GM18502 (cell line): Measurements from ENCODE around the gene ASCL4.

Experiments
- ATAC-seq: cut with Tn5 transposase; IDR thresholded peaks from one replicate; pipeline ENCODE4 v1.9.1; 2021; ENCODE audit warnings: mild to moderate bottlenecking; ENCODE audit not compliant: unreplicated experiment, poor library complexity

Gene ASCL4

GRCh38 chr12:107776171-107776570, 1.7 kb downstream of the ASCL4 start:
- no peak for ATAC-seq

GRCh38 chr12:107778383-107779025, 4.0 kb downstream of the ASCL4 start:
- ATAC-seq, result no peak

GRCh38 chr12:107779077-107779831, 4.8 kb downstream of the ASCL4 start:
- ATAC-seq, result peak; percentile 71

- ATAC-seq, result no peak
These were observed 5.8 kb downstream of the ASCL4 start for GRCh38 chr12:107780298-107780697.

- no peak for ATAC-seq
These were observed 7.6 kb downstream of the ASCL4 start for GRCh38 chr12:107782067-107782466.

GRCh38 chr12:107783406-107784376, 9.2 kb downstream of the ASCL4 start:
- peak; percentile 57 for ATAC-seq

GRCh38 chr12:107788281-107788680, 13.8 kb downstream of the ASCL4 start:
- ATAC-seq, result no peak

- no peak for ATAC-seq
These were observed 14.4 kb downstream of the ASCL4 start for GRCh38 chr12:107788690-107789458.

- ATAC-seq, result no peak
These were observed 17.1 kb downstream of the ASCL4 start for GRCh38 chr12:107791465-107792089.

GRCh38 chr12:107794451-107794850, 19.9 kb downstream of the ASCL4 start:
- ATAC-seq, result no peak

- no peak for ATAC-seq
These were observed 24.1 kb downstream of the ASCL4 start for GRCh38 chr12:107798580-107798979.

- no peak for ATAC-seq
These were observed 26.6 kb downstream of the ASCL4 start for GRCh38 chr12:107801150-107801549.

- ATAC-seq, result no peak
These were observed 28.6 kb downstream of the ASCL4 start for GRCh38 chr12:107803092-107803491.

- no peak for ATAC-seq
These were observed 31.1 kb downstream of the ASCL4 start for GRCh38 chr12:107805488-107806180.

- no peak for ATAC-seq
These were observed 33.1 kb downstream of the ASCL4 start for GRCh38 chr12:107807471-107808150.

- no peak for ATAC-seq
These were observed 42.7 kb downstream of the ASCL4 start for GRCh38 chr12:107817250-107817649.

GRCh38 chr12:107818984-107819383, 44.5 kb downstream of the ASCL4 start:
- ATAC-seq, result no peak

GRCh38 chr12:107822356-107822755, 47.9 kb downstream of the ASCL4 start:
- ATAC-seq, result no peak
